DND-41 (cell line): ENCODE results near the gene NMRK1.

Experiments
- ATAC-seq: fragments of 200-7000 bp; cut with Tn5 transposase; 3 replicates; pipeline ENCODE4 v1.9.1; 2021; ENCODE audit warnings: low read depth; ENCODE audit not compliant: insufficient read depth
- DNase-seq: peaks from one replicate; pipeline ENCODE4 v3.0.0-alpha.2; 2020
- H2AFZ ChIP-seq: 2 replicates; pipeline ENCODE4 v1.6.0; 2012; ENCODE audit warnings: low read depth, low read length
- H3K27ac ChIP-seq: 2 replicates; pipeline ENCODE4 v1.5.1; 2012; ENCODE audit warnings: low read length, inconsistent platforms
- H3K27me3 ChIP-seq: fragments of 200-600 bp; sonication (generic); 2 replicates; pipeline ENCODE4 v1.6.0; 2012; ENCODE audit warnings: low read length, mild to moderate bottlenecking, inconsistent platforms; ENCODE audit not compliant: insufficient read depth, poor library complexity
- H3K36me3 ChIP-seq: 2 replicates; pipeline ENCODE4 v1.5.1; 2012; ENCODE audit warnings: low read length, inconsistent platforms; ENCODE audit not compliant: insufficient read depth
- H3K4me1 ChIP-seq: 2 replicates; pipeline ENCODE4 v1.5.1; 2012; ENCODE audit warnings: mild to moderate bottlenecking, low read length; ENCODE audit not compliant: insufficient read depth
- H3K4me2 ChIP-seq: 2 replicates; pipeline ENCODE4 v1.6.0; 2012; ENCODE audit warnings: mild to moderate bottlenecking, moderate library complexity, low read length, inconsistent platforms; ENCODE audit not compliant: insufficient read depth
- H3K4me3 ChIP-seq, 2 experiments: fragments of 200-600 bp in 1 of 2; shearing (Covaris generic) in 1 of 2; 2 replicates each; pipeline ENCODE4 v1.5.1; 2012 to 2016; ENCODE audit warnings: inconsistent platforms in 2 of 2, low read length in 2 of 2, mild to moderate bottlenecking in 2 of 2, low read depth in 1 of 2, moderate library complexity in 1 of 2
- H3K79me2 ChIP-seq: 2 replicates; pipeline ENCODE4 v1.6.0; 2012; ENCODE audit warnings: low read length, inconsistent platforms; ENCODE audit not compliant: insufficient read depth
- H3K9ac ChIP-seq: 2 replicates; pipeline ENCODE4 v1.6.0; 2012; ENCODE audit warnings: low read depth, mild to moderate bottlenecking, inconsistent platforms, low read length, moderate library complexity
- H3K9me3 ChIP-seq: 2 replicates; pipeline ENCODE4 v1.5.1; 2012; ENCODE audit warnings: low read length, moderate library complexity, mild to moderate bottlenecking, inconsistent platforms; ENCODE audit not compliant: insufficient read depth, severe bottlenecking
- H4K20me1 ChIP-seq: 2 replicates; pipeline ENCODE4 v1.6.0; 2012; ENCODE audit warnings: low read length; ENCODE audit not compliant: insufficient read depth
- EZH2 ChIP-seq: IDR thresholded peaks from 3 replicates; pipeline ENCODE4 v1.6.1; 2012; ENCODE audit warnings: borderline replicate concordance, low read depth, mild to moderate bottlenecking, moderate library complexity, low read length, inconsistent platforms; ENCODE audit not compliant: severe bottlenecking
- TF ChIP-seq, protein P1 (sequence below): IDR thresholded peaks from 2 replicates; pipeline ENCODE4 v1.5.1; 2012; ENCODE audit warnings: borderline replicate concordance, low read length, moderate library complexity, mild to moderate bottlenecking; ENCODE audit not compliant: poor library complexity, severe bottlenecking; ENCODE audit errors: extremely low read depth

NMRK1 gene

DNA sequence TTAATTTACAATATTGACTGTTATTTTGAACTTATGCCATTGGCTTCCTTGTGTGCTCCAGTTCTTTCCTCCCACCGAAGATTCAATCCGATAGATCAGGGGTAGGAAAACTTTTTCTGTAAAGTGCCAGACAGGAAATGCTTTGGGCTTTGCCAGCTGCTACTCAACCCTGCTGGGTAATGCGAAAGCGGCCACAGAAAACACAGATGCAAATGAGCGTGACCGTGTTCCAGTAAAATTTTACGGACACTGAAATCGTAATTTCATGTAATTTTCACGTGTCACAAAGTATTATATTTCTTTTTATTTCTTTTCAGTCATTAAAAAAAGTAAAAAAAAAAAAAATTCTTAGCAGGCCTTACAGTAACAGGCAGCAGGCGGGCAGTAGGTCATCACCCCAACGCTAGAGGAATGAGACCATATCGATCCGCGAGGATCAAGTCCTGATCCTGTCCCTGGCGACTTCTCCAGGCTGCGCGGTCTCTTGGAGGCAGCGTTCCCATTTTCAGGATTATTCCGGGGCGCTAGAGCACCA is 599 bp downstream of the NMRK1 start:
- Histone ChIP-seq H3K4me1 (peaks cover 49% of the 10 kb centered on the region), H3K79me2 (peaks cover 53% of the 10 kb centered on the region), H3K36me3 (no peaks in the 10 kb centered on the region), H3K4me2 (peak overlapping the region; percentile 95), H2AFZ (peak overlapping the region; percentile 74), H4K20me1 (no peaks in the 10 kb centered on the region), H3K9me3 (no peaks in the 10 kb centered on the region), H3K27me3 (no peaks in the 10 kb centered on the region), H3K9ac (peak overlapping the region; percentile 96), H3K4me3 (peak overlapping the region; percentile 39 to 98; a peak in 3 of 4 replicates), H3K27ac (peak overlapping the region; percentile 83)
- DNase-seq = peak; percentile 62
- TF ChIP-seq, protein P1, sequence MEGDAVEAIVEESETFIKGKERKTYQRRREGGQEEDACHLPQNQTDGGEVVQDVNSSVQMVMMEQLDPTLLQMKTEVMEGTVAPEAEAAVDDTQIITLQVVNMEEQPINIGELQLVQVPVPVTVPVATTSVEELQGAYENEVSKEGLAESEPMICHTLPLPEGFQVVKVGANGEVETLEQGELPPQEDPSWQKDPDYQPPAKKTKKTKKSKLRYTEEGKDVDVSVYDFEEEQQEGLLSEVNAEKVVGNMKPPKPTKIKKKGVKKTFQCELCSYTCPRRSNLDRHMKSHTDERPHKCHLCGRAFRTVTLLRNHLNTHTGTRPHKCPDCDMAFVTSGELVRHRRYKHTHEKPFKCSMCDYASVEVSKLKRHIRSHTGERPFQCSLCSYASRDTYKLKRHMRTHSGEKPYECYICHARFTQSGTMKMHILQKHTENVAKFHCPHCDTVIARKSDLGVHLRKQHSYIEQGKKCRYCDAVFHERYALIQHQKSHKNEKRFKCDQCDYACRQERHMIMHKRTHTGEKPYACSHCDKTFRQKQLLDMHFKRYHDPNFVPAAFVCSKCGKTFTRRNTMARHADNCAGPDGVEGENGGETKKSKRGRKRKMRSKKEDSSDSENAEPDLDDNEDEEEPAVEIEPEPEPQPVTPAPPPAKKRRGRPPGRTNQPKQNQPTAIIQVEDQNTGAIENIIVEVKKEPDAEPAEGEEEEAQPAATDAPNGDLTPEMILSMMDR = no peak
- peak; percentile 27; the same call in 1 of the 3 replicates for ATAC-seq

DNA sequence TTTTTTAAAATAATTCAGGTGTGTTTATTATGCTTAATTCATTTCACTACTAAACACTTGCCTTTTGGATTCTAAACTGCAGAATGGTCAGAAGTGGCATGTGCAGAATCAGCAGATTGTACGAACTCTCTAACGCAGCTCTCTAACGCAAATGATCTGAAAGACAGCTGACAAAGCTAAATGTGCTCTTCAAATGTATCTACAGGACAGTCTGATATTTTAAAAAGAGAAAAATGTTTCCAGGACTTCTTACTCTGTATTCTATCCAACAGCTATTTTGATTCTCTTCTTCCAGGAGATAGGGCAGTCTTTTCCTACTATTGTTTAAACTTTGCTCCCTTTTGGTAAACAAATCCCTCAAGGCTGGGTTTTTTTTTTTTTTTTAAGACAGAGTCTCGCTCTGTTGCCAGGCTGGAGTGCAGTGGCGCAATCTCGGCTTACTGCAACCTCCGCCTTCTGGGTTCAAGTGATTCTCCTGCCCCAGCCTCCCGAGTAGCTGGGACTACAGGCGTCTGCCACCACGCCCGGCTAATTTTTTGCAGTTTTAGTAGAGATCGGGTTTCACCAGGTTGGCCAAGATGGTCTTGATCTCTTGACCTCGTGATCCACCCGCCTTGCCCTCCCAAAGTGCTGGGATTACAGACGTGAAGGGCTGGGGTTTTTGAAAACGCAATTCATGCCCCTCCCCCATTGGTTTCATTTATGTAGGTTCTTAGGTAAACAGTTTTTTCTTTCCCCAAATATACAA is 1.2 kb downstream of the NMRK1 start:
- ATAC-seq (no peak), DNase-seq (no peak)
- H3K27ac ChIP-seq = peak overlapping the region; percentile 83
- H3K79me2 ChIP-seq = peaks cover 47% of the 10 kb centered on the region
- H3K4me2 ChIP-seq = peak overlapping the region; percentile 95
- no peak for TF ChIP-seq EZH2
- TF ChIP-seq, protein P1 = no peak
- peak overlapping the region; percentile 74; the same call in 1 of the 2 replicates for H2AFZ ChIP-seq
- H3K36me3 ChIP-seq = no peaks in the 10 kb centered on the region
- H3K9ac ChIP-seq = peak overlapping the region; percentile 96
- H3K4me1 ChIP-seq = peaks cover 43% of the 10 kb centered on the region
- H4K20me1 ChIP-seq = no peaks in the 10 kb centered on the region
- H3K9me3 ChIP-seq = no peaks in the 10 kb centered on the region
- peak overlapping the region; percentile 39 to 98; a peak in 3 of 4 replicates for H3K4me3 ChIP-seq
- no peaks in the 10 kb centered on the region for H3K27me3 ChIP-seq

DNA sequence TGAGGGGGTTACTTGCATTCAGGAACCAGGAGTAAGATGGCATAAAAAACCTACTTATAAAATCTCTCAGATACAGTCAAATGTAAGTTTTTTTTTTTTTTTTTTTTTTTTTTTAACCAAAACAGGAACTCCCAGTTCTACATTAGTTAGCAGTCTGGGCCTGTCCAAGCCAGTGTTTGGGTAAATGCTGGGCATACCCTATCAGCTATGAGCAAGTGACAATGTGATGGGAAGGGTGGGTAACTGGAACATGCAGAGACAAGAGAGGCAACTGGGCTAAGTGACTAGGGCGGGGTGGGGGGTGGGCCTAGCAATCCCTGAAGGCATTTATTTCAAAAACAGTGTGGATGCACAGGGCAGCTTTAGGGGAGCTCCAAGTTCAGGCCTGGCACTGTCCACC is 2.3 kb downstream of the NMRK1 start:
- no peaks in the 10 kb centered on the region for H3K36me3 ChIP-seq
- H3K9me3 ChIP-seq = no peaks in the 10 kb centered on the region
- peak overlapping the region; percentile 95; the same call in 1 of the 2 replicates for H3K4me2 ChIP-seq
- peaks cover 32% of the 10 kb centered on the region for H3K4me1 ChIP-seq
- H3K79me2 ChIP-seq = peaks cover 36% of the 10 kb centered on the region
- DNase-seq (no peak), ATAC-seq (no peak)
- H2AFZ ChIP-seq = no peak overlapping the region
- TF ChIP-seq EZH2 = no peak
- TF ChIP-seq, protein P1 = no peak
- no peaks in the 10 kb centered on the region for H3K27me3 ChIP-seq
- H4K20me1 ChIP-seq = no peaks in the 10 kb centered on the region
- no peak overlapping the region for H3K4me3 ChIP-seq
- no peak overlapping the region for H3K27ac ChIP-seq
- no peak overlapping the region for H3K9ac ChIP-seq
